Measurements from ENCODE around the gene TENM3.

- TF ChIP-seq CTCF (IDR thresholded peaks at IDR 0.05; ENCODE audit: low read depth, low read length) (no peak), EZH2phosphoT487 (IDR thresholded peaks at IDR 0.05; ENCODE audit: low read depth) (no peak)
Observed at GRCh38 chr4:182432819-182433218, 189.6 kb downstream of the TENM3 start.
